WTC11 (cell line): ENCODE measurements around the gene DCTD. TPM values are rescaled to one million over a fixed set of nuclear protein-coding genes. Genes with fewer than 3 reads are reported as not detected.

Experiments
- ATAC-seq: fragments of 200-7000 bp; cut with Tn5 transposase; 2 replicates; pipeline ENCODE4 v1.10.0; 2021; ENCODE audit warnings: mild to moderate bottlenecking, moderate library complexity
- CTCF ChIA-PET: fragments of 300-600 bp; sonication (Branson Sonifier 250); formaldehyde crosslinking; loops from one replicate; lab custom pipeline; 2021; ENCODE audit warnings: antibody characterized with exemption; lab: Charles Lee
- POLR2A ChIA-PET: fragments of 350-600 bp; sonication (Branson Sonifier 250); formaldehyde crosslinking; loops from one replicate; lab custom pipeline; 2021; ENCODE audit warnings: antibody characterized with exemption; lab: Charles Lee
- DNase-seq: peaks from one replicate; pipeline ENCODE4 v3.0.0; 2021; ENCODE audit warnings: low spot score
- H3K27ac Mint-ChIP-seq: 2 replicates; pipeline ENCODE4 v1.8.0; 2021; ENCODE audit warnings: mixed read lengths
- H3K27me3 Mint-ChIP-seq: 2 replicates; pipeline ENCODE4 v1.8.0; 2021; ENCODE audit warnings: low read depth, mild to moderate bottlenecking, moderate library complexity, mixed read lengths
- H3K36me3 Mint-ChIP-seq: 2 replicates; pipeline ENCODE4 v1.8.0; 2021; ENCODE audit warnings: mixed read lengths
- H3K4me1 Mint-ChIP-seq: 2 replicates; pipeline ENCODE4 v1.8.0; 2022; ENCODE audit warnings: mixed read lengths
- H3K4me3 Mint-ChIP-seq: 2 replicates; pipeline ENCODE4 v1.8.0; 2021; ENCODE audit warnings: mild to moderate bottlenecking, moderate library complexity, mixed read lengths
- H3K9me3 Mint-ChIP-seq: 2 replicates; pipeline ENCODE4 v1.8.0; 2021; ENCODE audit warnings: mixed read lengths
- ATF2 ChIP-seq: sonication (generic); formaldehyde crosslinking; IDR thresholded peaks from 2 replicates; pipeline ENCODE4 v1.8.1; 2022; ENCODE audit warnings: low read depth, missing genetic modification reagents, borderline replicate concordance
- CDX4 ChIP-seq: fragments of 250-450 bp; sonication (Bioruptor Pico); IDR thresholded peaks from 2 replicates; pipeline ENCODE4 v1.9.0; 2021; ENCODE audit warnings: moderate library complexity, mild to moderate bottlenecking, inconsistent platforms, borderline replicate concordance
- ELF4 ChIP-seq: sonication (generic); formaldehyde crosslinking; IDR thresholded peaks from 2 replicates; pipeline ENCODE4 v1.8.1; 2022; ENCODE audit warnings: low read depth, mild to moderate bottlenecking, moderate library complexity, missing genetic modification reagents
- EMX1 ChIP-seq: fragments of 250-450 bp; sonication (Bioruptor Pico); IDR thresholded peaks from 2 replicates; pipeline ENCODE4 v1.8.0; 2021; ENCODE audit warnings: mild to moderate bottlenecking
- FOXJ3 ChIP-seq: sonication (generic); formaldehyde crosslinking; IDR thresholded peaks from 2 replicates; pipeline ENCODE4 v1.9.0; 2021; ENCODE audit warnings: missing genetic modification reagents, mild to moderate bottlenecking, borderline replicate concordance
- FOXK1 ChIP-seq: sonication (generic); formaldehyde crosslinking; IDR thresholded peaks from 2 replicates; pipeline ENCODE4 v1.8.0; 2022; ENCODE audit warnings: mild to moderate bottlenecking, moderate library complexity, missing genetic modification reagents
- FOXP1 ChIP-seq: sonication (generic); formaldehyde crosslinking; IDR thresholded peaks from 2 replicates; pipeline ENCODE4 v1.8.0; 2022; ENCODE audit warnings: missing genetic modification reagents, mild to moderate bottlenecking, moderate library complexity, borderline replicate concordance
- GTF2I ChIP-seq: fragments of 250-450 bp; sonication (Bioruptor Pico); conservative IDR thresholded peaks from 2 replicates; pipeline ENCODE4 v1.4.0; 2021; ENCODE audit warnings: mild to moderate bottlenecking
- JUN ChIP-seq: sonication (generic); formaldehyde crosslinking; IDR thresholded peaks from 2 replicates; pipeline ENCODE4 v1.8.0; 2023; ENCODE audit warnings: mild to moderate bottlenecking, missing genetic modification reagents
- KAT7 ChIP-seq: sonication (generic); formaldehyde crosslinking; IDR thresholded peaks from 2 replicates; pipeline ENCODE4 v1.8.1; 2023; ENCODE audit warnings: missing genetic modification reagents, mild to moderate bottlenecking, borderline replicate concordance
- RELA ChIP-seq: sonication (generic); formaldehyde crosslinking; IDR thresholded peaks from 2 replicates; pipeline ENCODE4 v1.8.1; 2022; ENCODE audit warnings: missing genetic modification reagents, mild to moderate bottlenecking, borderline replicate concordance
- ZNF138 ChIP-seq: sonication (generic); formaldehyde crosslinking; conservative IDR thresholded peaks from 2 replicates; pipeline ENCODE4 v1.8.1; 2022; ENCODE audit warnings: mild to moderate bottlenecking, moderate library complexity, missing genetic modification reagents
- ZNF219 ChIP-seq: sonication (generic); formaldehyde crosslinking; IDR thresholded peaks from 2 replicates; pipeline ENCODE4 v1.8.0; 2023; ENCODE audit warnings: missing genetic modification reagents, mild to moderate bottlenecking, borderline replicate concordance
- ZNF263 ChIP-seq: sonication (generic); formaldehyde crosslinking; IDR thresholded peaks from 2 replicates; pipeline ENCODE4 v1.8.1; 2022; ENCODE audit warnings: low read depth, mild to moderate bottlenecking, moderate library complexity, missing genetic modification reagents
- ZNF425 ChIP-seq: fragments of 250-450 bp; sonication (Bioruptor Pico); conservative IDR thresholded peaks from 2 replicates; pipeline ENCODE4 v1.9.0; 2021; ENCODE audit warnings: mild to moderate bottlenecking
- total RNA-seq: library from RNA; stranded (reverse); gene quantifications from 3 replicates; pipeline ENCODE4 v1.2.3, GENCODE V29; 2021
- TF ChIP-seq, protein P1 (sequence below): sonication (generic); formaldehyde crosslinking; IDR thresholded peaks from 2 replicates; pipeline ENCODE4 v1.8.0; 2022; ENCODE audit warnings: mild to moderate bottlenecking, missing genetic modification reagents
- TF ChIP-seq, protein P2 (sequence below): sonication (generic); formaldehyde crosslinking; IDR thresholded peaks from 2 replicates; pipeline ENCODE4 v1.8.0; 2022; ENCODE audit warnings: mild to moderate bottlenecking, missing genetic modification reagents
- TF ChIP-seq, protein P3 (sequence below): sonication (generic); formaldehyde crosslinking; IDR thresholded peaks from 2 replicates; pipeline ENCODE4 v1.8.0; 2022; ENCODE audit warnings: missing genetic modification reagents
- TF ChIP-seq, protein P4 (sequence below): sonication (generic); formaldehyde crosslinking; IDR thresholded peaks from 2 replicates; pipeline ENCODE4 v1.8.0; 2023; ENCODE audit warnings: missing genetic modification reagents

The DCTD gene
- total RNA-seq, 1 experiment from 2014 or later: 56.8 TPM

DNA sequence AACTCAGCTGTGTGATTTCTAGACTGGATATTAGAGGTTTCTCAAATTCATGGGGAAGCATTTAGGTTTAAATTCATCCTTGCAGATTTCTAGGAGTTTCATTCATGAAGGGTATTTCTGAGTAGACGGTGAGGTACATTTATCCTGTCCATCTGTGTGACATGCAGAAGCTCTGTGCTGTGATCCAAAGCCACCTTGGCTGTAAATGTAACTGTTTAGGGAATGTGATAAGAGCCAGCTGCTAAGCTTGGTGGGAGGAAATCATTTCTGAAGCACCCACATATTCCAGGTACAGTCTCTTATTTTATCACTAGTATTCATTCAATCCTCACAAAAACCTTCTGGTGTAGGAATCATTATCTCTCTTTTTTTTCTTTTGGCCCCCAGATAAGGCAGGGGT lies 8.7 kb upstream of the DCTD start:
- CTCF ChIA-PET: interaction anchor here (0.6 to 6.8 kb wide), 31 partner anchors 9 to 814 kb away, joined by 3 to 47 read pairs (median 5); no protein-coding TSS in a partner anchor

More for the DNA sequence above, 8.7 kb upstream of the DCTD start:
- H3K27me3 Mint-ChIP-seq: no peaks in the 10 kb centered on the region
- ATAC-seq (no peak), DNase-seq (no peak)
- TF ChIP-seq EMX1 (CRISPR knock-in tag): no peak
- TF ChIP-seq, protein P1, sequence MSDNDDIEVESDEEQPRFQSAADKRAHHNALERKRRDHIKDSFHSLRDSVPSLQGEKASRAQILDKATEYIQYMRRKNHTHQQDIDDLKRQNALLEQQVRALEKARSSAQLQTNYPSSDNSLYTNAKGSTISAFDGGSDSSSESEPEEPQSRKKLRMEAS (CRISPR knock-in tag): no peak
- TF ChIP-seq ZNF425: no peak
- TF ChIP-seq, protein P2, sequence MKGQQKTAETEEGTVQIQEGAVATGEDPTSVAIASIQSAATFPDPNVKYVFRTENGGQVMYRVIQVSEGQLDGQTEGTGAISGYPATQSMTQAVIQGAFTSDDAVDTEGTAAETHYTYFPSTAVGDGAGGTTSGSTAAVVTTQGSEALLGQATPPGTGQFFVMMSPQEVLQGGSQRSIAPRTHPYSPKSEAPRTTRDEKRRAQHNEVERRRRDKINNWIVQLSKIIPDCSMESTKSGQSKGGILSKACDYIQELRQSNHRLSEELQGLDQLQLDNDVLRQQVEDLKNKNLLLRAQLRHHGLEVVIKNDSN (CRISPR knock-in tag): no peak
- TF ChIP-seq ZNF219: no peak
- no peak for TF ChIP-seq ELF4 (CRISPR knock-in tag)
- TF ChIP-seq ZNF263 (CRISPR knock-in tag): no peak
- TF ChIP-seq FOXK1 (CRISPR knock-in tag): no peak
- TF ChIP-seq ZNF138 (CRISPR knock-in tag): no peak
- TF ChIP-seq, protein P3, sequence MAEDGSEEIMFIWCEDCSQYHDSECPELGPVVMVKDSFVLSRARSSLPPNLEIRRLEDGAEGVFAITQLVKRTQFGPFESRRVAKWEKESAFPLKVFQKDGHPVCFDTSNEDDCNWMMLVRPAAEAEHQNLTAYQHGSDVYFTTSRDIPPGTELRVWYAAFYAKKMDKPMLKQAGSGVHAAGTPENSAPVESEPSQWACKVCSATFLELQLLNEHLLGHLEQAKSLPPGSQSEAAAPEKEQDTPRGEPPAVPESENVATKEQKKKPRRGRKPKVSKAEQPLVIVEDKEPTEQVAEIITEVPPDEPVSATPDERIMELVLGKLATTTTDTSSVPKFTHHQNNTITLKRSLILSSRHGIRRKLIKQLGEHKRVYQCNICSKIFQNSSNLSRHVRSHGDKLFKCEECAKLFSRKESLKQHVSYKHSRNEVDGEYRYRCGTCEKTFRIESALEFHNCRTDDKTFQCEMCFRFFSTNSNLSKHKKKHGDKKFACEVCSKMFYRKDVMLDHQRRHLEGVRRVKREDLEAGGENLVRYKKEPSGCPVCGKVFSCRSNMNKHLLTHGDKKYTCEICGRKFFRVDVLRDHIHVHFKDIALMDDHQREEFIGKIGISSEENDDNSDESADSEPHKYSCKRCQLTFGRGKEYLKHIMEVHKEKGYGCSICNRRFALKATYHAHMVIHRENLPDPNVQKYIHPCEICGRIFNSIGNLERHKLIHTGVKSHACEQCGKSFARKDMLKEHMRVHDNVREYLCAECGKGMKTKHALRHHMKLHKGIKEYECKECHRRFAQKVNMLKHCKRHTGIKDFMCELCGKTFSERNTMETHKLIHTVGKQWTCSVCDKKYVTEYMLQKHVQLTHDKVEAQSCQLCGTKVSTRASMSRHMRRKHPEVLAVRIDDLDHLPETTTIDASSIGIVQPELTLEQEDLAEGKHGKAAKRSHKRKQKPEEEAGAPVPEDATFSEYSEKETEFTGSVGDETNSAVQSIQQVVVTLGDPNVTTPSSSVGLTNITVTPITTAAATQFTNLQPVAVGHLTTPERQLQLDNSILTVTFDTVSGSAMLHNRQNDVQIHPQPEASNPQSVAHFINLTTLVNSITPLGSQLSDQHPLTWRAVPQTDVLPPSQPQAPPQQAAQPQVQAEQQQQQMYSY (CRISPR knock-in tag): no peak
- TF ChIP-seq CDX4: no peak
- TF ChIP-seq ATF2: no peak
- no peak for TF ChIP-seq GTF2I (CRISPR knock-in tag)
- no peak for TF ChIP-seq FOXJ3 (CRISPR knock-in tag)
- TF ChIP-seq, protein P4, sequence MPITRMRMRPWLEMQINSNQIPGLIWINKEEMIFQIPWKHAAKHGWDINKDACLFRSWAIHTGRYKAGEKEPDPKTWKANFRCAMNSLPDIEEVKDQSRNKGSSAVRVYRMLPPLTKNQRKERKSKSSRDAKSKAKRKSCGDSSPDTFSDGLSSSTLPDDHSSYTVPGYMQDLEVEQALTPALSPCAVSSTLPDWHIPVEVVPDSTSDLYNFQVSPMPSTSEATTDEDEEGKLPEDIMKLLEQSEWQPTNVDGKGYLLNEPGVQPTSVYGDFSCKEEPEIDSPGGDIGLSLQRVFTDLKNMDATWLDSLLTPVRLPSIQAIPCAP (CRISPR knock-in tag): no peak
- TF ChIP-seq KAT7: no peak
- no peak for TF ChIP-seq FOXP1 (CRISPR knock-in tag)
- TF ChIP-seq RELA (CRISPR knock-in tag): no peak
- no peak for TF ChIP-seq JUN (CRISPR knock-in tag)
- H3K4me1 Mint-ChIP-seq: 0 out of 2 replicates have a peak, but pooled peaks cover 3% of the 10 kb centered on the region
- H3K9me3 Mint-ChIP-seq: no peaks in the 10 kb centered on the region
- H3K36me3 Mint-ChIP-seq: no peaks in the 10 kb centered on the region
- POLR2A ChIA-PET: no interaction called here
- H3K4me3 Mint-ChIP-seq: no peak overlapping the region
- H3K27ac Mint-ChIP-seq: no peak overlapping the region
